Measurements from ENCODE around the gene FOXI3. TPM values are rescaled to one million over a fixed set of nuclear protein-coding genes. Genes with fewer than 3 reads are reported as not detected.

The FOXI3 gene
- total RNA-seq, 1 donor, result not detected

DNA sequence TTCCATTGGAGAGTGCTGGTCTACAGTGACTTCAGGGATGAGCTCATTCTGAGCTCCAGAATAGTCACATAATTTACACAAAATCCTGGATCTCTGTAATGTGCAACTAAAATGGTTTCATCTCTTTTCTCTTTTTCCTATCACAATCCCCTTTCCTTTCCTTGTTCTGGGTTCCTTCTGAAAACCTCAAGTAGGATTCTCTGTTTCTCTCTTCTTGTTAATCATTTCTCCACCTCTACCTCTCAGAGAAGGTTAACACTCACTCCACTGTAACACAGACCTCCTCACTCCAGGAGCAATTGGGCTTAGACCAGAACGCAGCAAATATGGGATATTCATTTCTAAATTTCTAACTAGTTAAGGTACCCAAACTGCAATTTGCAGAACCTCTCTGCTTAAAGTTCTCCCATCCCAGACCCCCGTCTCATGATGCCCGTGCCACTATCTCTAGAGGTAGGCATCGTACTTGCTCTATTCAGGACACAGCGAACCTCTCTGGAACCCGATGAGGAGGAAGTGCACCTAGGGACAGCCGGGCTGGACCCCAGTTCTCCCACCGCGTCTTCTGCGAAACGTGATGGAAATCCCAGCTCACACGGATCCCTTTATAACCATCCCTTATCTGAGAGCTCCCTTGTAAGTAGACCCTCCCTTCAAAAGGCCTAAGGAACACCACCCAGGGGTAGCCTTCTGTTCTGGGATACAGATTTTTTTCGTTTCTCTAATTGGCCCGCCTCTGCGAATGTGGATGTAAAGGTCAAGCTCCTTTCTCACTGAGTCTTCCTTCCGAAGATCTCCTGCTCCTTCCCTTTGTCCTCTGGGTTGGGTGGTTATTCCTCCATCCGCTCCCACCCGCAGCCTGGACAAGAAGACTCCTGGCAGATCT lies 1.3 kb downstream of the FOXI3 start:
- Histone ChIP-seq H3K4me2 (ENCODE audit: insufficient read depth, low read length) (no peak overlapping the region), H3K4me3 (ENCODE audit: insufficient read depth, low read length) (no peak overlapping the region), H3K9me3 (ENCODE audit: low read depth, low read length) (no peaks in the 10 kb centered on the region), H3K27me3 (ENCODE audit: insufficient read depth, low read length) (peaks cover 50% of the 10 kb centered on the region), H3K4me1 (ENCODE audit: insufficient read depth, low read length) (no peaks in the 10 kb centered on the region), H4K20me1 (ENCODE audit: insufficient read depth, low read length) (no peaks in the 10 kb centered on the region), H3K27ac (ENCODE audit: low read depth, low read length) (no peak overlapping the region), H3K79me2 (ENCODE audit: insufficient read depth, low read length) (no peaks in the 10 kb centered on the region), H2AFZ (ENCODE audit: low read length) (no peak overlapping the region), H3K36me3 (ENCODE audit: insufficient read depth, low read length) (no peaks in the 10 kb centered on the region)
- no peak for DNase-seq (ENCODE audit: insufficient read length, low spot score, missing footprints)
- TF ChIP-seq, protein P1, sequence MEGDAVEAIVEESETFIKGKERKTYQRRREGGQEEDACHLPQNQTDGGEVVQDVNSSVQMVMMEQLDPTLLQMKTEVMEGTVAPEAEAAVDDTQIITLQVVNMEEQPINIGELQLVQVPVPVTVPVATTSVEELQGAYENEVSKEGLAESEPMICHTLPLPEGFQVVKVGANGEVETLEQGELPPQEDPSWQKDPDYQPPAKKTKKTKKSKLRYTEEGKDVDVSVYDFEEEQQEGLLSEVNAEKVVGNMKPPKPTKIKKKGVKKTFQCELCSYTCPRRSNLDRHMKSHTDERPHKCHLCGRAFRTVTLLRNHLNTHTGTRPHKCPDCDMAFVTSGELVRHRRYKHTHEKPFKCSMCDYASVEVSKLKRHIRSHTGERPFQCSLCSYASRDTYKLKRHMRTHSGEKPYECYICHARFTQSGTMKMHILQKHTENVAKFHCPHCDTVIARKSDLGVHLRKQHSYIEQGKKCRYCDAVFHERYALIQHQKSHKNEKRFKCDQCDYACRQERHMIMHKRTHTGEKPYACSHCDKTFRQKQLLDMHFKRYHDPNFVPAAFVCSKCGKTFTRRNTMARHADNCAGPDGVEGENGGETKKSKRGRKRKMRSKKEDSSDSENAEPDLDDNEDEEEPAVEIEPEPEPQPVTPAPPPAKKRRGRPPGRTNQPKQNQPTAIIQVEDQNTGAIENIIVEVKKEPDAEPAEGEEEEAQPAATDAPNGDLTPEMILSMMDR (IDR thresholded peaks at IDR 0.05; ENCODE audit: extremely low read depth, low read depth, low read length), result no peak

DNA sequence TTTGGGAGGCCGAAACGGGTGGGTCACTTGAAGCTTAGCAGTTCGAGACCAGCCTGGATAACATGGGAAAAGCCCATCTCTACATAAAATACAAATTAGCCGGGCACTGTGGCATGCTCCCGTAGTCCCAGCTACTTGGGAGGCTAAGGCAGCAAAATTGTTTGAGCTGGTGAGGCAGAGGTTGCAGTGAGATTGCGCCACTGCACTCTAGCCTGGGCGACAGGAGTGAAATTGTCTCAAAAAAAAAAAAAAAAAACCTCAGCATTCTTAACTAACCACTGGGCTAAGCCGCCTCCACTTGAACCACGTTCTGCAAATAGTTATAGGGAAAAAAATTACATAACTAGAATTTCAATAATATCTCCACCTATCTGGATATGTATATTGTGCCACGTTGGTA lies 2.3 kb downstream of the FOXI3 start:
- H3K79me2 ChIP-seq (ENCODE audit: insufficient read depth, low read length), result no peaks in the 10 kb centered on the region
- no peak for DNase-seq (ENCODE audit: insufficient read length, low spot score, missing footprints)
- TF ChIP-seq, protein P1 (IDR thresholded peaks at IDR 0.05; ENCODE audit: extremely low read depth, low read depth, low read length), result no peak
- no peaks in the 10 kb centered on the region for H3K9me3 ChIP-seq (ENCODE audit: low read depth, low read length)
- no peaks in the 10 kb centered on the region for H3K4me1 ChIP-seq (ENCODE audit: insufficient read depth, low read length)
- no peak overlapping the region for H3K4me2 ChIP-seq (ENCODE audit: insufficient read depth, low read length)
- H3K4me3 ChIP-seq (ENCODE audit: insufficient read depth, low read length), result no peak overlapping the region
- no peaks in the 10 kb centered on the region for H3K36me3 ChIP-seq (ENCODE audit: insufficient read depth, low read length)
- no peaks in the 10 kb centered on the region for H4K20me1 ChIP-seq (ENCODE audit: insufficient read depth, low read length)
- H3K27ac ChIP-seq (ENCODE audit: low read depth, low read length), result no peak overlapping the region
- peaks cover 50% of the 10 kb centered on the region for H3K27me3 ChIP-seq (ENCODE audit: insufficient read depth, low read length)
- H2AFZ ChIP-seq (ENCODE audit: low read length), result no peak overlapping the region

DNA sequence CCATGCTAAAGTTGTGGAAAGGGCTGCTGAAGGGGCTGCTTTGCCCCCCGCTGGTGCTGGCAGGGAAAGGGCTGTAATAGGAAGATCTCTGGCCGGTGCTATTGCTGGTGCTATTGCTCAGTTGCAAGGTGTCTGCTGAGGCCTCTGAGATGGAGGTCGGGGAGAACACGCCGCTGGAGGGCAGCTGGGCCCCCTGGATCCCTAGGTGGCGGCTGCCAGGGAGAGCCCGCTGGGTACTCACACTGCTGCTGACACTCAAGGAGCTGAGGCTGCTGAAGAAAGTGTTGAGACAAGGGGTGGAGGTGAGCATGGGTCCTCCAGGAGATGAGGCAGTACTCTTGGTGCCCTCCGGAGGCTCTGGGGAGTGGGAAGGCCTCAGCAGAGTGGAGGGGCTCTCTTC lies 4.2 kb downstream of the FOXI3 start:
- Histone ChIP-seq H3K79me2 (ENCODE audit: insufficient read depth, low read length) (no peaks in the 10 kb centered on the region), H3K27me3 (ENCODE audit: insufficient read depth, low read length) (peaks cover 41% of the 10 kb centered on the region), H3K4me3 (ENCODE audit: insufficient read depth, low read length) (no peak overlapping the region), H4K20me1 (ENCODE audit: insufficient read depth, low read length) (no peaks in the 10 kb centered on the region), H3K9me3 (ENCODE audit: low read depth, low read length) (no peaks in the 10 kb centered on the region), H3K36me3 (ENCODE audit: insufficient read depth, low read length) (no peaks in the 10 kb centered on the region), H3K4me1 (ENCODE audit: insufficient read depth, low read length) (no peaks in the 10 kb centered on the region), H2AFZ (ENCODE audit: low read length) (no peak overlapping the region), H3K4me2 (ENCODE audit: insufficient read depth, low read length) (no peak overlapping the region), H3K27ac (ENCODE audit: low read depth, low read length) (no peak overlapping the region)
- TF ChIP-seq, protein P1 (IDR thresholded peaks at IDR 0.05; ENCODE audit: extremely low read depth, low read depth, low read length), result no peak
- no peak for DNase-seq (ENCODE audit: insufficient read length, low spot score, missing footprints)

DNA sequence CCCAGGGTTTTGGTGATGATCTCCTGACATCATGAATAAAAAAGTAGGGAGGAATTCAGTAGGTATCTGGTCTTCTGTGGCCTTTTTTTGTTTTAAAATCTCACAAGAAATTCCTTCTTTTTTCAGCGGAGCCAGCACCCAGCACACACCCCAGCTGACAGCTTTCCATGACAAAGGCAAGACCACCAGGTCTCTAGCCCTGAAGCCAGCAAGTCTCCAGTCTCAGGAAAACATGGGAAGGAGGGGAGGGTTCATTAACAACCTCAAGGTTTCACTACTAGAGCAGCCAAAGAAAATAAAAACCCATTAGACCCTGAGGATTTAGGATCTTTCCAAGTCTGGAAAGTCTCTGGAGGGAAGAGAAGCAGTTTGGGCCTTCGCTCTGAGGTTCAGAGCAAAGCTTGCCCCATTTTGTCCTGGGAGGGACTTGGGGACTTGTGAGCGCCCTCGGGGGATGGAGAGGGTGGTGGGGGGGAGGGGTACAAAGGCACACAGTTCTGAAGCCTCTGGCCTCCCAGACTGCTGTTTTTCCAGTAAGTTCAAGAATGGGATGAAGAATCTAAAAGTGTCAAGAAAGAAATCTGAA lies 9.0 kb downstream of the FOXI3 start:
- Histone ChIP-seq H3K9me3 (ENCODE audit: low read depth, low read length) (no peaks in the 10 kb centered on the region), H3K27ac (ENCODE audit: low read depth, low read length) (no peak overlapping the region), H3K36me3 (ENCODE audit: insufficient read depth, low read length) (no peaks in the 10 kb centered on the region), H2AFZ (ENCODE audit: low read length) (no peak overlapping the region), H3K4me1 (ENCODE audit: insufficient read depth, low read length) (no peaks in the 10 kb centered on the region), H4K20me1 (ENCODE audit: insufficient read depth, low read length) (no peaks in the 10 kb centered on the region), H3K4me2 (ENCODE audit: insufficient read depth, low read length) (no peak overlapping the region), H3K79me2 (ENCODE audit: insufficient read depth, low read length) (no peaks in the 10 kb centered on the region), H3K4me3 (ENCODE audit: insufficient read depth, low read length) (no peak overlapping the region), H3K27me3 (ENCODE audit: insufficient read depth, low read length) (peaks cover 7% of the 10 kb centered on the region)
- TF ChIP-seq, protein P1 (IDR thresholded peaks at IDR 0.05; ENCODE audit: extremely low read depth, low read depth, low read length), result no peak
- DNase-seq (ENCODE audit: insufficient read length, low spot score, missing footprints), result no peak
